GM23338 (cell line): ENCODE measurements around the gene KLHL17. TPM values are rescaled to one million over a fixed set of nuclear protein-coding genes. Genes with fewer than 3 reads are reported as not detected.

Source experiments
- ATAC-seq: fragments of 200-7000 bp; cut with Tn5 transposase; 3 replicates; pipeline ENCODE4 v1.9.1; 2020
- DNase-seq: peaks from one replicate; pipeline ENCODE4 v3.0.0-alpha.2; 2015; ENCODE audit warnings: low spot score
- H2AFZ ChIP-seq: fragments of 200-600 bp; sonication (generic); 2 replicates; pipeline ENCODE4 v1.8.0; 2016; ENCODE audit warnings: antibody characterized with exemption, mild to moderate bottlenecking, moderate library complexity
- H3F3A ChIP-seq: fragments of 200-600 bp; sonication (generic); replicated peaks from 2 replicates; pipeline ENCODE4 v1.8.0; 2017; ENCODE audit warnings: antibody characterized with exemption, mixed run types, low read depth
- H3K27ac ChIP-seq: fragments of 200-600 bp; sonication (generic); 2 replicates; pipeline ENCODE4 v1.6.1; 2016; ENCODE audit warnings: low read depth
- H3K27me3 ChIP-seq: fragments of 200-600 bp; sonication (generic); 2 replicates; pipeline ENCODE4 v1.8.0; 2016; ENCODE audit warnings: mild to moderate bottlenecking, mixed run types, moderate library complexity; ENCODE audit not compliant: insufficient read depth
- H3K36me3 ChIP-seq: fragments of 200-600 bp; sonication (generic); 2 replicates; pipeline ENCODE4 v1.8.0; 2016; ENCODE audit warnings: mild to moderate bottlenecking; ENCODE audit not compliant: insufficient read depth
- H3K4me1 ChIP-seq: fragments of 200-600 bp; sonication (generic); 2 replicates; pipeline ENCODE4 v1.8.0; 2016; ENCODE audit warnings: mild to moderate bottlenecking, moderate library complexity; ENCODE audit not compliant: insufficient read depth
- H3K4me2 ChIP-seq: fragments of 200-600 bp; sonication (generic); 2 replicates; pipeline ENCODE4 v1.7.1; 2017; ENCODE audit warnings: mixed run types
- H3K4me3 ChIP-seq: fragments of 200-600 bp; sonication (generic); 2 replicates; pipeline ENCODE4 v1.6.1; 2016; ENCODE audit warnings: mixed run types
- H3K79me2 ChIP-seq: fragments of 200-600 bp; sonication (generic); replicated peaks from 2 replicates; pipeline ENCODE4 v1.8.0; 2017; ENCODE audit warnings: mild to moderate bottlenecking; ENCODE audit not compliant: insufficient read depth
- H3K9me2 ChIP-seq: fragments of 200-600 bp; sonication (generic); 2 replicates; pipeline ENCODE4 v1.8.0; 2017; ENCODE audit not compliant: insufficient read depth
- H4K20me1 ChIP-seq: fragments of 200-600 bp; sonication (generic); replicated peaks from 2 replicates; pipeline ENCODE4 v1.8.0; 2017; ENCODE audit warnings: mild to moderate bottlenecking; ENCODE audit not compliant: insufficient read depth
- H3K27ac Mint-ChIP-seq: 2 replicates; pipeline ENCODE4 v1.8.0; 2020; ENCODE audit warnings: inconsistent platforms, mild to moderate bottlenecking, moderate library complexity, mixed read lengths
- H3K27me3 Mint-ChIP-seq: 3 replicates; pipeline ENCODE4 v1.8.0; 2022; ENCODE audit warnings: low read depth, mild to moderate bottlenecking, moderate library complexity, mixed read lengths, inconsistent platforms; ENCODE audit not compliant: insufficient read depth, poor library complexity
- H3K36me3 Mint-ChIP-seq: 3 replicates; pipeline ENCODE4 v1.8.0; 2021; ENCODE audit warnings: low read depth, mild to moderate bottlenecking, inconsistent platforms, moderate library complexity, mixed read lengths
- H3K4me1 Mint-ChIP-seq: 3 replicates; pipeline ENCODE4 v1.8.0; 2020; ENCODE audit warnings: mild to moderate bottlenecking, inconsistent platforms, mixed read lengths
- H3K4me3 Mint-ChIP-seq: 3 replicates; pipeline ENCODE4 v1.8.0; 2021; ENCODE audit warnings: moderate library complexity, mild to moderate bottlenecking, inconsistent platforms, mixed read lengths
- H3K9me3 Mint-ChIP-seq: 3 replicates; pipeline ENCODE4 v1.8.0; 2020; ENCODE audit warnings: moderate library complexity, mild to moderate bottlenecking, inconsistent platforms, mixed read lengths
- EZH2 ChIP-seq: fragments of 200-600 bp; sonication (generic); IDR thresholded peaks from one replicate; pipeline ENCODE4 v1.8.0; 2017; ENCODE audit warnings: antibody characterized with exemption, mild to moderate bottlenecking, low read depth; ENCODE audit not compliant: unreplicated experiment
- EZH2phosphoT487 ChIP-seq: fragments of 200-600 bp; sonication (generic); IDR thresholded peaks from one replicate; pipeline ENCODE4 v1.8.1; 2018; ENCODE audit warnings: antibody characterized with exemption; ENCODE audit not compliant: unreplicated experiment
- POLR2AphosphoS5 ChIP-seq: IDR thresholded peaks from 2 replicates; pipeline ENCODE4 v1.6.1; 2016; ENCODE audit warnings: antibody characterized with exemption, low read depth
- STAT1 ChIP-seq: IDR thresholded peaks from one replicate; pipeline ENCODE4 v1.6.1; 2016; ENCODE audit warnings: antibody characterized with exemption; ENCODE audit not compliant: unreplicated experiment
- ZNF331 ChIP-seq: fragments of 250-450 bp; sonication (Bioruptor Pico); IDR thresholded peaks from 2 replicates; pipeline ENCODE4 v1.5.0; 2020; ENCODE audit warnings: low read depth, mild to moderate bottlenecking, moderate library complexity
- ZNF462 ChIP-seq: fragments of 250-450 bp; sonication (Bioruptor Pico); IDR thresholded peaks from 2 replicates; pipeline ENCODE4 v1.5.0; 2020; ENCODE audit warnings: mild to moderate bottlenecking, moderate library complexity
- polyA plus RNA-seq: library from polyadenylated mRNA; unstranded; fragments of >200 nt; fragmentation: Nextera tagmentation; extraction: Ambion mirVana; gene quantifications from 2 replicates; pipeline ENCODE4 v1.2.1, GENCODE V29; 2016
- total RNA-seq: library from RNA; depleted of rRNA; stranded (reverse); fragments of >200 nt; shearing (Covaris generic); gene quantifications from 2 replicates; pipeline ENCODE4 v1.2.3, GENCODE V29; 2014
- TF ChIP-seq, protein P1 (sequence below): IDR thresholded peaks from one replicate; pipeline ENCODE4 v1.6.1; 2018; ENCODE audit warnings: antibody characterized with exemption; ENCODE audit not compliant: unreplicated experiment

The KLHL17 gene
- total and polyA plus RNA-seq, 2 experiments from 2014 or later = 16.5 to 37.1 TPM

DNA sequence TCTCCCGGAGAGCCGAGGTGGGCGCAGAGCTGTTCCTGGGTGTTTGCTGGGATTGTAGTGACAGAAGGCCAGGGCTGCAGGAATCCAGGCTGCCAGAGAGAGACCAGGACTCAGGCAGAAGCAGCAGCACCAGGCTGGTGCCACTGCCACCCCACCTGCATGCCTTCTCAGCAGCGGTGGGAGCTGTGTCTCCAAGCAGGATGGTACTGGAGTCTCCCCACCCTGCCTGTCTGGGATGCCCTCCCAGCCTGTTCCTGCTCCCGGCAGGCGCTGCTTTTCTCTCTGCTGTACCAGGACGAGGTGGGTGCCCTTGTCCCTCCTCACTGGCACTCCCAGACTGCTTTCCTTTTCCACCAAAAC, 44.0 kb downstream of the KLHL17 start (continued):
- TF ChIP-seq ZNF462 (CRISPR knock-in tag) (no peak), EZH2phosphoT487 (no peak), STAT1 (no peak)

DNA sequence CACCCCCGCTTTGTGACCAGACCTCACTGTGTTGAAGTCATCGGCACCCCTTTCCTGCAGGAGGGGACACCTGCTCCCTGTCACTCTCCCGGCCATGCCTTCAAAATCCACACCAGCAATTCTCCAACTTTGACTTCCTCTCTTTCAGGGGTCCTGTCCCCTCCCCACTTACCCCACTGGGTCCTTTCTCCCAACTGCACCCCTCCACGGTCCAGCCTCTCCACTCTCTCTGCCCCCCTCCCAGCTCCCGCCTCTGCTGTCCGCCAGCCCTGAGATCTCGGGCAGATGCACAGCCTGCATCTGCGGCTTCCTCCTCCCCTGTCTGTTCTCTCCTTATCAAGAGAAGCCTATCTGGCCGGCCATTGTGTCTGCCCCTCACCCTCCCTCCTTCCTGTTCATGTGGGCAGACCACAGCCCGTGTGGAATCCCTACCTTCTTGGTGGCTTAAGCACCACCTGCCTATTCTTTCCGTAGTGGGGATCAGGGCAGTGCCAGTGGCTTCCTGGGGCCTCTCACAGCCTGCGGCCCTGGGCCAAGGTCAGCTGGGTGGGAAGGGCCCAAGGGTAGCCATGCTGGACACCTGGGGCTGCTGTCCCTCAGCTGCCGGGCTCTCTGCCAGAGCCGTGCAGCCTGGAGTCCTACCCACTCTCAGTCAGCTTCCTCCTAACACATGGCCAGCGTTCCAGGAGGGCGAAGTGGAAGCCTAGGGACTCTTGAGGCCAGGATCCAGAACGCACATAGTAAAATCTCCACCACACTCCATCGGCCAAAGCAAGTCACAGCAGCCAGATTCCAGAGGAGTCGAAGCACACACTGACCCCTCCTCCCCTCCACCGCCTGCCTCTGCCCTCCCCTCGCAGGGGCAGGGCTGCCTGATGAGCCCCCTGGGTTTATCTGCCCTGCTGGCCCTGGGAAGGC, 44.7 kb downstream of the KLHL17 start:
- H3K4me3 Mint-ChIP-seq = peak overlapping the region; percentile 19; the same call in 1 of the 3 replicates
- H3F3A ChIP-seq = peaks cover 4% of the 10 kb centered on the region; the same call in 1 of the 2 replicates
- no peaks in the 10 kb centered on the region for H3K79me2 ChIP-seq
- H3K9me2 ChIP-seq = no peaks in the 10 kb centered on the region
- peaks cover 68% of the 10 kb centered on the region for H3K27me3 ChIP-seq
- H2AFZ ChIP-seq = no peak overlapping the region
- no peaks in the 10 kb centered on the region for H3K36me3 ChIP-seq
- H3K36me3 Mint-ChIP-seq = no peaks in the 10 kb centered on the region; the same call in 2 of the 3 replicates
- H3K4me1 ChIP-seq = peaks cover 8% of the 10 kb centered on the region; the same call in 1 of the 2 replicates
- peaks cover 57% of the 10 kb centered on the region for H3K27me3 Mint-ChIP-seq
- no peak overlapping the region for H3K4me2 ChIP-seq
- peaks cover 18% of the 10 kb centered on the region for H3K4me1 Mint-ChIP-seq
- ATAC-seq = peak; percentile 24
- H4K20me1 ChIP-seq = no peaks in the 10 kb centered on the region; the same call in 1 of the 2 replicates
- H3K27ac Mint-ChIP-seq = no peak overlapping the region
- peaks cover 2% of the 10 kb centered on the region; the same call in 1 of the 3 replicates for H3K9me3 Mint-ChIP-seq
- no peak for DNase-seq
- H3K27ac ChIP-seq = no peak overlapping the region
- no peak overlapping the region for H3K4me3 ChIP-seq
- TF ChIP-seq EZH2 (no peak), ZNF331 (no peak), EZH2phosphoT487 (no peak), POLR2AphosphoS5 (no peak), STAT1 (no peak)
- TF ChIP-seq, protein P1, sequence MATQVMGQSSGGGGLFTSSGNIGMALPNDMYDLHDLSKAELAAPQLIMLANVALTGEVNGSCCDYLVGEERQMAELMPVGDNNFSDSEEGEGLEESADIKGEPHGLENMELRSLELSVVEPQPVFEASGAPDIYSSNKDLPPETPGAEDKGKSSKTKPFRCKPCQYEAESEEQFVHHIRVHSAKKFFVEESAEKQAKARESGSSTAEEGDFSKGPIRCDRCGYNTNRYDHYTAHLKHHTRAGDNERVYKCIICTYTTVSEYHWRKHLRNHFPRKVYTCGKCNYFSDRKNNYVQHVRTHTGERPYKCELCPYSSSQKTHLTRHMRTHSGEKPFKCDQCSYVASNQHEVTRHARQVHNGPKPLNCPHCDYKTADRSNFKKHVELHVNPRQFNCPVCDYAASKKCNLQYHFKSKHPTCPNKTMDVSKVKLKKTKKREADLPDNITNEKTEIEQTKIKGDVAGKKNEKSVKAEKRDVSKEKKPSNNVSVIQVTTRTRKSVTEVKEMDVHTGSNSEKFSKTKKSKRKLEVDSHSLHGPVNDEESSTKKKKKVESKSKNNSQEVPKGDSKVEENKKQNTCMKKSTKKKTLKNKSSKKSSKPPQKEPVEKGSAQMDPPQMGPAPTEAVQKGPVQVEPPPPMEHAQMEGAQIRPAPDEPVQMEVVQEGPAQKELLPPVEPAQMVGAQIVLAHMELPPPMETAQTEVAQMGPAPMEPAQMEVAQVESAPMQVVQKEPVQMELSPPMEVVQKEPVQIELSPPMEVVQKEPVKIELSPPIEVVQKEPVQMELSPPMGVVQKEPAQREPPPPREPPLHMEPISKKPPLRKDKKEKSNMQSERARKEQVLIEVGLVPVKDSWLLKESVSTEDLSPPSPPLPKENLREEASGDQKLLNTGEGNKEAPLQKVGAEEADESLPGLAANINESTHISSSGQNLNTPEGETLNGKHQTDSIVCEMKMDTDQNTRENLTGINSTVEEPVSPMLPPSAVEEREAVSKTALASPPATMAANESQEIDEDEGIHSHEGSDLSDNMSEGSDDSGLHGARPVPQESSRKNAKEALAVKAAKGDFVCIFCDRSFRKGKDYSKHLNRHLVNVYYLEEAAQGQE = no peak
